GM21447 (cell line): ENCODE data around the gene TSEN2.

Experiments used
- ATAC-seq: cut with Tn5 transposase; IDR thresholded peaks from one replicate; pipeline ENCODE4 v1.9.1; 2021; ENCODE audit not compliant: unreplicated experiment

TSEN2 gene

DNA sequence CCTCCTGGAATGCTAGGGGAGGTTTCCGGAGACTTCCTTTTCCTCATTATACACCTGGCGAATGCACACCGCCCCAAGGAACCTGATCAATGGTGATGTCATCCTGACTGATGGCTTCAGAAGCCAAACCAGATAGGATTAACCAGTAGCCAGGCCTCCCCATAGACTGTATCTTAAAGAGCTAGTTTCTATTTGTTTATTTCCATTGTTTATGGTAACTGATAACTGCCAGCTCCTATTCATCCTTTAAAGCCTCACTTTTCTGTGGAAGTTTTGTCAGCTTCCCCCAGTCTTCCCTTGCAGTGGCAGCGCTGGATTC lies 61.2 kb downstream of the TSEN2 start, which contains the start of gene MKRN2OS:
MKRN2OS (minus strand) TSS at position 27 of the 319 bp plus-strand sequence. CDS start 35 bp downstream, outside the sequence.
- ATAC-seq, result no peak

DNA sequence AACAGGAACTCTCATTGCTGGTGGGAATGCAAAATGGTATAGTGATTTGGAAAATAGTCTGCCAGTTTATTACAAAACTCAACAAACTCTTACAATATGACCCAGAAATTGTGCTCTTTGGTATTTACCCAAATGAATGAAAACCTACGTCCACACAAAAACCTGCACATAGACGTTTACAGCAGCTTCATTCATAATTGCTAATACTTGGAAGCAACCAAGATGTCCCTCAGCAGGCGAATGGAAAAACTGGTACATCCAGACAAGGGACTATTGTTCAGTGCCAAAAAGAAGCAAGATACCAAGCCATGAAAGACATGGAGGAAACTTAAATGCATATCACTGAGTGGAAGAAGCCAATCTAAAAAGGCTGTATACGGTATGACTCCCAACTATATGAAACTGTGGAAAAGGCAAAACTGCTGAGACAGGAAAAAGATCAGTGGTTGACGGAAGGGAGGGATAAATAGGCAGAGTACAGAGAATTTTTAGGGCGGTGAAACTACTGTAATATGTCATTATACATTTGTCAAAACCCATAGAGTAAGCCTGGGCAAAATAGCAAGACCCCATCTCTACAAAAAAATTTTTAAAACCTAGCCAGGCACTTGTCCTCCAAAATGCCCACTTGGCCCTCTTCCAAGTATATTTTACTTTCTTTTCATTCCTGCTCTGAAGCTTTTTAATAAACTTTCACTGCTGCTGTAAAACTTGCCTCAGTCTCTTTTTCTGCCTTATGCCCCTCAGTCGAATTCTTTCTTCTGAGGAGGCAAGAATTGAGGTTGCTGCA lies 65.9 kb downstream of the TSEN2 start:
- no peak for ATAC-seq

DNA sequence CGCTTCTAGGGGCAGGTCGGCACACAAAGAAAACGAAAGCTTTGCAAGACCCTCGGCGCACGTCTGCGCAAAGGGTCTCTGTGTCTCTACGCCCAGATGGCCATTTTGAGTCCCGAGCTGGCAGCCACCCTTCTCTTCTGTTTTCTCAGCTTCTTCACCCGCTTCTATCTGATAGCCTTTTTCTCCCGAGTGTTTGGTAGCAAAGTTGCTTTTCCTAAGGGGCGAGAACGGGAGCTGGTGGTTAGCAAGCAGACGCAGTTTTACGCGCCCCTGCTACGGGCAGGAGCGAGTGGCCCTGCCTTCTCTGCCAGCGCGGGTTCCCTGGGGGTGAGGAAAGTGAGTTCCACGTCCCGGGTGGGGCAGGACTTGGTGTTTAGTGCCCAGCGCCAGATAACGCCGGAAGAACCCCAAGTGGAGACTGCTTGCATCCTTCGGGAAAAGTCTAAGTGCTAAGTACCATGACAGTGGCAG lies 69.7 kb downstream of the TSEN2 start:
- no peak for ATAC-seq

DNA sequence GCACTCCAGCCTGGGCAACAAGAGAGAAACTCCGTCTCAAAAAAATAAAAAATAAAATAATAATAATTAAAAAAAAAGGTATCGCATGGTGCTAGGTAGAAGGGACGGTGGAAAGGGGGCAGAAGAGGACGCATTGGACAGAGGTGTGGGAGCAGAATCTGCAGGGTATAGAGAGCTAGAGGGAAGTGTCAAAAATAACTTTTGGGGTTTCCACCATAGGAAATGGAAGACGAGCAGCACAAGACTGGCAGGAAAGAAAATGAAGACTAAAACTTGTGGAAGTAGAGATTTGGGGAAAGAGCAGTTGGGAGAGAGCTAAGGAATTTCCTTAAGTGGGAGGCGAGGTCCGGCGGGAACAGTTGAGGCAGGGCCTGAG lies 72.0 kb downstream of the TSEN2 start:
- ATAC-seq, result no peak

GRCh38 chr3:12556690-12557472 lies 72.6 kb downstream of the TSEN2 start, which contains the start of gene MKRN2:
Gene MKRN2, plus strand, starts transcription at chr3:12557087. Its CDS starts 64 bp downstream, at chr3:12557151.
- ATAC-seq, result peak; percentile 64

DNA sequence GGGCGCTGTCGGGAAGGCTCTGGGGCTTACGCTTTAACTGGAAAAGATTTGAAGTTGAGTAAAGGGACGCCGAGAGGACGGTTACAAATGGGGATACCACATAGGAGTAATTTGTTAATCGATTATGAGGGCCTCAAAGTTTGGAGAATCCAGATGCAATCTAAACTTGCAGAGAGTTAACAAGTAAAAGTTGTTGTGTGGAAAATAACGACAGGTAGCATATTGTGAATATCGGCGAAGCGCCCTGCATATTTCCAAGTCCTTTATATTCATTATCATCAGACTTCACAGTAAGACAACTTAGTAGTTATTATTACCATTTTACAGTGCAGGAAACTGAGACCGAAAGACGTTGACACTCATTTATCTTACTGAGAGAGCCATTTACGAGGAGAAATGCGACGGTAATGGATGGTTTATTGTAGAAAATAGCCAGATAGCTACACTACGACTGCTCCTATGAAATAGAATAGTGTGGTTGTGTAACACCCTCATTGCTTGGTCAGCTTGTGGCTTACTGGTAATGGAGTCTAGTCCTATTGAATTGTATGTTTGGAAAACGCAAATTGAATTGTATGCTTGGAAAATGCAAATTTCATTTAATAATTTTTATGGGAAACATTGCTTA lies 73.3 kb downstream of the TSEN2 start:
- ATAC-seq, result no peak

GRCh38 chr3:12558706-12559105 lies 74.4 kb downstream of the TSEN2 start:
- no peak for ATAC-seq

GRCh38 chr3:12559520-12559919 lies 75.2 kb downstream of the TSEN2 start:
- no peak for ATAC-seq

- peak; percentile 53 for ATAC-seq
Observed at GRCh38 chr3:12560505-12561190, 76.4 kb downstream of the TSEN2 start.

DNA sequence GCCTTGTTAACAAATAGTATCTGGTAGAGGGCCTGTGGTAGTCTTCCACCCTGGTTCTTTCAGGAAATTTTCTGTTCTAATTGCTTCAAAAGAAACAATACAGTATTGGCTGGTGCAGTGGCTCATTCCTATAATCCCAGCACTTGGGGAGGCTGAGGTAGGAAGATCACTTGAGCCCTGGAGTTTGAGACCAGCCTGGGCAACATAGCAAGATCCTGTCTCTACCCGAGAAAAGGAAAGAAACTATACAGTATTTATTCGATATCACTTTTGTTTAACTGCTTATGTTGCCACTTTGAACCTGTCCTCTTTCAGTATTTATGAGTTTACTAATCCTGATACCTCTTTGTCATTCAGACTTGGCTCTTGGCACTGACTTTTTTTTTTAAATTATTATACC lies 77.1 kb downstream of the TSEN2 start:
- ATAC-seq, result no peak

DNA sequence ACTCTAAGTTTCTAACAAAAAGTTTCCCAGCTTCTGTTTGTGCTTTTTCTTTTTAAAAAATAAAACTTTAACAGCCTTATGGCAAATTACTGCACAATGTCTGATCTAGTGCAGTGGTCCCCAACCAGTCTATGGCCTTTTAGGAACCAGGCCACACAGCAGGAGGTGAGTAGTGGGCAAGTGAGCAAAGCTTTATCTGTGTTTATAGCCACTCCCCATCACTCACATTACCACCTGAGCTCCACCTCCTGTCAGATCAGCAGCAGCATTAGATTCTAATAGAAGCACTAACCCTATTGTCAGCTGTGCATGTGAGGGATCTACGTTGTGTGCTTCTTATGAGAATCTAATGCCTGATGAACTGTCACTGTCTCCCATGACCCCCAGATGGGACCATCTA lies 78.2 kb downstream of the TSEN2 start:
- ATAC-seq, result no peak

DNA sequence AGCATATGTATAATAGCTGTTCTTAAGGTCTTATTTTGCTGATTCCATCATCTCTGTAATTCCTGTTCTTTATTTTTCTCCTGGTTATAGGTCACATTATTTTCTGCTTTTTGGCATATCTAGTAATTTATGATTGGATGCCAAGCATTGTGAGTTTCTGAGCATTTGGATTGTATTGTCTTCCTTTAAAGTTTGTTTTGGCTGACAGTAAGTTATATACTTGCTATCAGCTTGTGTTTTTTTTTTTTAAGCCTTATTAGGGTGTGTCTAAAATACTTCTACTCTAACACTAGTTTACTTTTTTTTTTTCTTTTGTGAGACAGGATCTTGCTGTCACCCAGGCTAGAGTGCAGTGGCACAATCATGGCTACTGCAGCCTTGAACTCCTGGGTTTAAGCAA lies 82.7 kb downstream of the TSEN2 start:
- no peak for ATAC-seq

- ATAC-seq, result no peak
Observed at GRCh38 chr3:12568747-12569146, 84.5 kb downstream of the TSEN2 start.

DNA sequence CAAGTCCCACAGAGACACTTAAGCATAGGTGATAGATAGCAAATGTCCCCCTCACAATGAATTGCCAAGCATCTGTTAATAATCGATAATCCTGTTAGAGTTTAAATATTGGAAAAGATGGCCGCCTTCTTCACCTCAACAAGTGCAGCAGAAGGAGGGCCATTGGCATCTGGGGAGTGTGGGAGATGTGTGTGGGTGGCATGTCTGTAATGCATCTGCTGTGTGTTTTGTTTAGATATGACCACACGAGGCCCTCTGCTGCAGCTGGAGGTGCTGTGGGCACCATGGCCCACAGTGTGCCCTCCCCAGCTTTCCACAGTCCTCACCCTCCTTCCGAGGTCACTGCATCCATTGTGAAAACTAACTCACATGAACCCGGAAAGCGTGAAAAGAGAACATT lies 85.6 kb downstream of the TSEN2 start:
- ATAC-seq, result no peak

- ATAC-seq, result no peak
Observed at GRCh38 chr3:12571986-12572385, 87.7 kb downstream of the TSEN2 start.

DNA sequence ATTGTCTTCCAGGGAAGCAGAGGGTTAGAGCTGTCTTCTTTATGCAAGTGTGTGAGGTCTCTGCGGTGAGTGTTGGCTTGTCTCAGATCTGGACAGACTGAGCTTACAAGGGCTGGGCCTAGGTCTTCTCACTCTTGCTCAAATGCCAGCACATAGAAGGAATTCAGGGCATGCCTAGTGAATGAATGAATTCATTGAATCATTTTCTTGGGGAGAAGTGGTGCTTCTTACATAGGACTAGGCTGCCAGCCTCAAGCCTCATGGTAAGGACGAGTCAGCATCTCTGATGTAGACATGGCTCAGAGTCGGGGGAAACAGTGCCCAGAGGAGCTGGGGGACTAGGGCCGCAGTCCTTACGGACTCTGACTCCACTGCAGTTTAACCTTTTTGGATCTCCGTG lies 89.9 kb downstream of the TSEN2 start:
- ATAC-seq, result no peak

DNA sequence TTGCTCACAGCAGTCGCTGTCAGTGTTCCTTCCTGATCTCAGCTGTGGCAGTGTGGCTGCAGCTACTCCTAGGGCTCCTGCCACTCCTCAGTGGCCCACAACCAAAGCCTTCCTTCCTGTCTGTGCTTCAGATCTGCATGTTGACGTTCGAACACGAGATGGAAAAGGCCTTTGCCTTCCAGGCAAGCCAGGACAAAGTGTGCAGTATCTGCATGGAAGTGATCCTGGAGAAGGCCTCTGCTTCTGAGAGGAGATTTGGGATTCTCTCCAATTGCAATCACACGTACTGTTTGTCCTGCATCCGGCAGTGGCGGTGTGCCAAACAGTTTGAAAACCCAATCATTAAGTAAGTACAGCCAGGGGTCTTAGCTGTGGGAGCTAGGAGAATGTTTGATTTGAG lies 90.4 kb downstream of the TSEN2 start:
- ATAC-seq, result no peak

DNA sequence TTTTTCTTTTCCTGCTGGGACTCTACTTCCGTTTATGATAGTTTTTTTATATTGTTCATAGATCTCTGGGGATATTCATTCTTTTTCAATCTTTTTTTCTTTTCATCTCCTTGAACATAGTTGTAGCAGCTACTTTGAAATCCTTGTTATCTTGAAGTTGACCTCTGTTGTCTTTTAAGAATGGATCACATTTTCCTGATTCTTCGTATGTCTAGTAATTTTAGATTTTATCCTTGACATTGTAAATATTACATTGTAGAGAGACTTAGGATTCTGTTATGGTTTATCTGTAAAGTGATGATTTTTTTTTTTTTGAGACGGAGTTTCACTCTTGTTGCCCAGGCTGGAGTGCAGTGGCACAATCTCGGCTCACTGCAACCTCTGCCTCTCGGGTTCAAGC lies 93.1 kb downstream of the TSEN2 start:
- ATAC-seq, result no peak

GRCh38 chr3:12578742-12579141 lies 94.5 kb downstream of the TSEN2 start:
- ATAC-seq, result no peak

DNA sequence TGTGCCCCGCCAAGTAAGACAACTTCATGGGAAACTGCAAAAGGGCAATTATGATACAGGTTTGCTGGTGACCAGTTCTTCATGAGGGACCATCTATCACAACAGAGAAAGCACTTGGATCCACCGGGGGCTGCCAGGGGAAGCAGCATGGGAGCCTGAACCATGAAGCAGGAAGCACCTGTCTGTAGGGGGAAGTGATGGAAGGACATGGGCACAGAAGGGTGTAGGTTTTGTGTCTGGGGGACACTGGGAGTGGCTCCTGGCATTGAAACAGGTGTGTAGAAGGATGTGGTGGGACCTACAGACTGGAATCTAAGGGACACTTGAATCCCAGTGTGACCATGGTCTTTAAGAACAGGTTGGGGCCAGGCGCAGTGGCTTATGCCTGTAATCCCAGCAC lies 95.2 kb downstream of the TSEN2 start:
- ATAC-seq, result no peak

DNA sequence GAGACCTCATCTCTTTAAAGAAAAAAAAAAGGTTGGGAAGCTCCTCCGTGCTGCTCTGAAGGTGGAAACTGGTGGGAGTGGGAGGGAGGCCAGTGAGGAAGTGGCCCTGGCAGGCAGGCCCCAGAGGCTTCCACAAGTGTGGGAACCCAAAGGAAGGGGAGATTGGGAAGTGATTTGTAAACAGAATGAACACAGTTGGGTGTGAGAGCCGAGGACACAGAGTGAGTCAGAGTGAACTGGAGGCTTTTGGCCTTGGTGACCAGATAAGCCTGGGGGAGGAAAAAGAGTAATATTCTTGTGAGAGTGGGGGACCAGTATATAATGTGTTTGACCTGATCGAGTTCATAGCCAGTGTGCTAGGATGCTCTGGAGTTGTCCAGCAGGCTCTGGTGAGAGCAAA lies 95.6 kb downstream of the TSEN2 start:
- ATAC-seq, result no peak
